OCI-LY3 (cell line): ENCODE data around the gene TXNL1.

Source experiments
- CTCF ChIP-seq: fragments of 200-600, 300-600 bp; sonication (generic); IDR thresholded peaks from 2 replicates; pipeline ENCODE4 v1.5.1; 2014; ENCODE audit warnings: antibody characterized with exemption, low read length, low read depth
- EZH2phosphoT487 ChIP-seq: fragments of 200-600 bp; shearing (Covaris generic); IDR thresholded peaks from 2 replicates; pipeline ENCODE4 v1.6.1; 2018; ENCODE audit warnings: antibody characterized with exemption, mixed run types, low read depth

- TF ChIP-seq EZH2phosphoT487: no peak
- TF ChIP-seq CTCF: no peak
Measured at GRCh38 chr18:56672981-56673380, 34.6 kb upstream of the TXNL1 start.
